HCT116 (cell line): ENCODE results near the gene CDH13. TPM values are rescaled to one million over a fixed set of nuclear protein-coding genes. Genes with fewer than 3 reads are reported as not detected.

ENCODE experiments used
- ATAC-seq: fragments of 200-7000 bp; cut with Tn5 transposase; 2 replicates; pipeline ENCODE4 v1.9.1; 2020; ENCODE audit warnings: mild to moderate bottlenecking, moderate library complexity
- BruUV-seq: library from RNA; stranded (reverse); fragments of 400-500 nt; replicated peaks from 2 replicates; lab custom pipeline; 2021; lab: Mats Ljungman, UMichigan
- CTCF ChIA-PET: fragments of 300-600 bp; sonication (Branson Sonifier 250); formaldehyde crosslinking; loops from one replicate; lab custom pipeline; 2021; ENCODE audit warnings: antibody characterized with exemption; lab: Charles Lee
- POLR2A ChIA-PET: fragments of 300-600, 350-600 bp; sonication (Branson Sonifier 250); formaldehyde crosslinking; loops from one replicate; lab custom pipeline; 2021; ENCODE audit warnings: antibody characterized with exemption; lab: Charles Lee
- RAD21 ChIA-PET, 2 experiments: fragments of 300-600 bp; sonication (Branson Sonifier 250); formaldehyde crosslinking; loops; one replicate each; lab custom pipeline; 2023; ENCODE audit warnings: low total read pairs in 2 of 2; ENCODE audit not compliant: uncharacterized antibody in 2 of 2, unreplicated experiment in 2 of 2, low non-redundant PET in 1 of 2; lab: Charles Lee
- DNase-seq: peaks from one replicate; pipeline ENCODE4 v3.0.0-alpha.2; 2010; ENCODE audit warnings: low read depth, low spot score
- H2AFZ ChIP-seq: fragments of 200-600 bp; shearing (Covaris generic), sonication (generic); 2 replicates; pipeline ENCODE4 v1.6.1; 2017; ENCODE audit warnings: low read depth, mixed run types, mixed read lengths, antibody characterized with exemption, low read length; ENCODE audit not compliant: poor library complexity, severe bottlenecking
- H3K27ac ChIP-seq: 2 replicates; pipeline ENCODE4 v1.5.1; 2012; ENCODE audit warnings: low read depth, low read length
- H3K27me3 ChIP-seq: fragments of 200-600 bp; sonication (generic); 2 replicates; pipeline ENCODE4 v1.6.1; 2016; ENCODE audit warnings: mixed run types, low read length, mixed read lengths; ENCODE audit not compliant: insufficient read depth
- H3K36me3 ChIP-seq, 2 experiments: fragments of 200-500 bp in 1 of 2; fragments of 200-600 bp in 1 of 2; sonication (Bioruptor generic) in 1 of 2; sonication (generic) in 1 of 2; 2 replicates each; pipeline versions ENCODE4 v1.5.1 to v1.6.1; 2014 to 2016; ENCODE audit warnings: low read length in 2 of 2, inconsistent platforms in 1 of 2, mixed read lengths in 1 of 2, mixed run types in 1 of 2; ENCODE audit not compliant: insufficient read depth in 2 of 2, control insufficient read depth in 1 of 2
- H3K4me1 ChIP-seq, 2 experiments: fragments of 200-600 bp in 1 of 2; sonication (generic) in 1 of 2; 2 replicates each; pipeline versions ENCODE4 v1.5.1 to v1.6.1; 2012 to 2017; ENCODE audit warnings: low read length in 2 of 2, inconsistent platforms in 1 of 2, mild to moderate bottlenecking in 1 of 2, mixed read lengths in 1 of 2, mixed run types in 1 of 2, moderate library complexity in 1 of 2; ENCODE audit not compliant: insufficient read depth in 2 of 2, control insufficient read depth in 1 of 2
- H3K4me2 ChIP-seq: fragments of 200-600 bp; sonication (generic); 2 replicates; pipeline ENCODE4 v1.6.1; 2017; ENCODE audit warnings: mixed run types, low read length, mixed read lengths
- H3K4me3 ChIP-seq, 2 experiments: fragments of 200-600 bp in 1 of 2; sonication (generic) in 1 of 2; replicated peaks in 1 of 2; 2 replicates each; pipeline ENCODE4 v1.5.1; 2011 to 2016; ENCODE audit warnings: low read length in 2 of 2, control low read depth in 1 of 2, low read depth in 1 of 2, mild to moderate bottlenecking in 1 of 2, mixed read lengths in 1 of 2, mixed run types in 1 of 2
- H3K79me2 ChIP-seq: fragments of 200-600 bp; sonication (generic); 2 replicates; pipeline ENCODE4 v1.6.1; 2017; ENCODE audit warnings: mild to moderate bottlenecking, mixed run types, low read length, moderate library complexity, mixed read lengths; ENCODE audit not compliant: insufficient read depth
- H3K9ac ChIP-seq: fragments of 200-600 bp; sonication (generic); 2 replicates; pipeline ENCODE4 v1.6.1; 2016; ENCODE audit warnings: low read length, mixed read lengths
- H3K9me2 ChIP-seq: fragments of 200-600 bp; sonication (generic), shearing (Covaris generic); 2 replicates; pipeline ENCODE4 v1.6.1; 2017; ENCODE audit warnings: mixed run types, mild to moderate bottlenecking, moderate library complexity; ENCODE audit not compliant: insufficient read depth
- H3K9me3 ChIP-seq, 2 experiments: fragments of 200-500 bp in 1 of 2; fragments of 200-600 bp in 1 of 2; sonication (Bioruptor generic) in 1 of 2; sonication (generic) in 1 of 2; 2 replicates each; pipeline ENCODE4 v1.6.1; 2014 to 2017; ENCODE audit warnings: low read length in 2 of 2, mixed read lengths in 2 of 2, inconsistent platforms in 1 of 2, low read depth in 1 of 2, mild to moderate bottlenecking in 1 of 2, mixed run types in 1 of 2, moderate library complexity in 1 of 2; ENCODE audit not compliant: control insufficient read depth in 1 of 2, insufficient read depth in 1 of 2
- H4K20me1 ChIP-seq: fragments of 200-600 bp; sonication (generic), shearing (Covaris generic); 2 replicates; pipeline ENCODE4 v1.6.1; 2017; ENCODE audit warnings: mixed run types, mild to moderate bottlenecking, moderate library complexity; ENCODE audit not compliant: insufficient read depth
- CBX3 ChIP-seq: IDR thresholded peaks from 2 replicates; pipeline ENCODE4 v1.6.1; 2012; ENCODE audit warnings: low read depth
- EGR1 ChIP-seq: IDR thresholded peaks from 2 replicates; pipeline ENCODE4 v1.6.1; 2012; ENCODE audit warnings: low read depth
- FOSL1 ChIP-seq: IDR thresholded peaks from 2 replicates; pipeline ENCODE4 v1.6.1; 2012; ENCODE audit warnings: low read depth
- JUND ChIP-seq: IDR thresholded peaks from 2 replicates; pipeline ENCODE4 v1.6.1; 2012
- POLR2A ChIP-seq: IDR thresholded peaks from 2 replicates; pipeline ENCODE4 v1.7.0; 2011; ENCODE audit warnings: borderline replicate concordance; ENCODE audit not compliant: insufficient read depth, insufficient read length; ENCODE audit errors: extremely low read depth
- RAD21 ChIP-seq: IDR thresholded peaks from 2 replicates; pipeline ENCODE4 v1.6.1; 2012; ENCODE audit warnings: low read depth, mild to moderate bottlenecking
- SIN3A ChIP-seq: IDR thresholded peaks from 2 replicates; pipeline ENCODE4 v1.6.1; 2012; ENCODE audit warnings: low read depth
- SP1 ChIP-seq: IDR thresholded peaks from 2 replicates; pipeline ENCODE4 v1.6.1; 2012; ENCODE audit warnings: low read depth
- SRF ChIP-seq: IDR thresholded peaks from 2 replicates; pipeline ENCODE4 v1.6.1; 2012; ENCODE audit warnings: low read depth
- YY1 ChIP-seq: IDR thresholded peaks from 2 replicates; pipeline ENCODE4 v1.6.1; 2011; ENCODE audit warnings: low read length, low read depth, moderate library complexity, mild to moderate bottlenecking; ENCODE audit not compliant: insufficient replicate concordance; ENCODE audit errors: extremely low read depth
- ZFX ChIP-seq: fragments of 450-650 bp; IDR thresholded peaks from 2 replicates; pipeline ENCODE4 v1.6.1; 2017
- intact Hi-C: fragments of 100-400 bp; cut with micrococcal nuclease; formaldehyde crosslinking; loops from 2 replicates; pipeline ENCODE4 v1.10.0; 2022
- total RNA-seq: library from RNA; stranded (reverse); gene quantifications from one replicate; pipeline ENCODE4 v1.2.1, GENCODE V29; 2021; ENCODE audit not compliant: unreplicated experiment
- TF ChIP-seq, protein P1 (sequence below): IDR thresholded peaks from 2 replicates; pipeline ENCODE4 v1.6.1; 2012; ENCODE audit warnings: low read depth
- TF ChIP-seq, protein P2 (sequence below): IDR thresholded peaks from 2 replicates; pipeline ENCODE4 v1.6.1; 2011; ENCODE audit warnings: mild to moderate bottlenecking, low read length, moderate library complexity; ENCODE audit not compliant: insufficient replicate concordance; ENCODE audit errors: extremely low read depth
- TF ChIP-seq, protein P3 (sequence below), 3 experiments: fragments of 200-600 bp in 1 of 3; sonication (generic) in 1 of 3; IDR thresholded peaks in 2 of 3; conservative IDR thresholded peaks in 1 of 3; 2 replicates each; pipeline ENCODE4 v1.5.1; 2012 to 2017; ENCODE audit warnings: low read depth in 2 of 3, low read length in 2 of 3, antibody characterized with exemption in 1 of 3, borderline replicate concordance in 1 of 3, control low read depth in 1 of 3, mild to moderate bottlenecking in 1 of 3, mixed read lengths in 1 of 3, mixed run types in 1 of 3, moderate library complexity in 1 of 3; ENCODE audit not compliant: insufficient read depth in 1 of 3
- TF ChIP-seq, protein P4 (sequence below): IDR thresholded peaks from 2 replicates; pipeline ENCODE4 v1.6.1; 2012

Gene CDH13
- total RNA-seq, 1 experiment from 2014 or later = not detected

DNA sequence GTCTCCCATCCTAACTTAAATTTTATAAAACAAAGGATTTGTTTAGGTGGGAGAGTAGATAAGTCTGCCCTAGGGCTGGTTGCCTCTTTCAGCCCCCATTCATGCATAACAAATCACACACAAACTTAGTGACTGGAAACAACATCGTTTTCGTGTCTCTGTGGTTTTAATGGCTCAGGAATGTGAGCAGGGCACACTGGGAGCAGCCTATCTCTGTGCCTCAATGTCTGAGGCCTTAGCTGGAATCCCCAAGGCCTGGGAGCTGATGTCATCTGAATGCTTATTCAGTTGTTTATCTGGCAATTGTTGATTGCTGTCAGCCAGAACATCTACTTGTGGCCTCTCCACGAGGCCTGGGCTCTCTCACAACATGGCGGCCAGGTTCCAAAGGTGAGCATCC, 1079.1 kb downstream of the CDH13 start (continued):
- TF ChIP-seq, protein P1, sequence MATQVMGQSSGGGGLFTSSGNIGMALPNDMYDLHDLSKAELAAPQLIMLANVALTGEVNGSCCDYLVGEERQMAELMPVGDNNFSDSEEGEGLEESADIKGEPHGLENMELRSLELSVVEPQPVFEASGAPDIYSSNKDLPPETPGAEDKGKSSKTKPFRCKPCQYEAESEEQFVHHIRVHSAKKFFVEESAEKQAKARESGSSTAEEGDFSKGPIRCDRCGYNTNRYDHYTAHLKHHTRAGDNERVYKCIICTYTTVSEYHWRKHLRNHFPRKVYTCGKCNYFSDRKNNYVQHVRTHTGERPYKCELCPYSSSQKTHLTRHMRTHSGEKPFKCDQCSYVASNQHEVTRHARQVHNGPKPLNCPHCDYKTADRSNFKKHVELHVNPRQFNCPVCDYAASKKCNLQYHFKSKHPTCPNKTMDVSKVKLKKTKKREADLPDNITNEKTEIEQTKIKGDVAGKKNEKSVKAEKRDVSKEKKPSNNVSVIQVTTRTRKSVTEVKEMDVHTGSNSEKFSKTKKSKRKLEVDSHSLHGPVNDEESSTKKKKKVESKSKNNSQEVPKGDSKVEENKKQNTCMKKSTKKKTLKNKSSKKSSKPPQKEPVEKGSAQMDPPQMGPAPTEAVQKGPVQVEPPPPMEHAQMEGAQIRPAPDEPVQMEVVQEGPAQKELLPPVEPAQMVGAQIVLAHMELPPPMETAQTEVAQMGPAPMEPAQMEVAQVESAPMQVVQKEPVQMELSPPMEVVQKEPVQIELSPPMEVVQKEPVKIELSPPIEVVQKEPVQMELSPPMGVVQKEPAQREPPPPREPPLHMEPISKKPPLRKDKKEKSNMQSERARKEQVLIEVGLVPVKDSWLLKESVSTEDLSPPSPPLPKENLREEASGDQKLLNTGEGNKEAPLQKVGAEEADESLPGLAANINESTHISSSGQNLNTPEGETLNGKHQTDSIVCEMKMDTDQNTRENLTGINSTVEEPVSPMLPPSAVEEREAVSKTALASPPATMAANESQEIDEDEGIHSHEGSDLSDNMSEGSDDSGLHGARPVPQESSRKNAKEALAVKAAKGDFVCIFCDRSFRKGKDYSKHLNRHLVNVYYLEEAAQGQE = no peak

DNA sequence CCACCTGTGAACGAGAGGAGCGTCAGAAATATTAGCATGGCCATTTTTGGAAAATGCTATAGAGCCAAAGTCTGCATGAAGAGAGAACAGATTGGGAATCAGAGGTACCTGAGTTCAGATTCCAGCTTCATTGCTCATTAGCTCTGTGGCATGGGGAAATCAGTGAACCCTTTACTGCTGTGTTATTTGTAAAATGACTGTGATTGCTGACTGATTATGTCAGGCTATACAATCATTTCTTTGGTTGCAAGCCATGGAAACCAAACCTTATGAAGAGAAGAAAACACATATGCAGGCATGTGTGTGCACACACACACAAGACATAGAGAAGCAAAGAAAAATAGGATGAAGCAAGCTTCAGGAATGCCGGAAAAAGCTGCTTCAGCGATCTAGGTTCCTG, 1079.6 kb downstream of the CDH13 start:
- Histone ChIP-seq H3K36me3 (no peaks in the 10 kb centered on the region), H3K27ac (no peak overlapping the region), H3K9me3 (no peaks in the 10 kb centered on the region), H3K4me3 (no peak overlapping the region), H2AFZ (no peak overlapping the region), H3K4me1 (no peaks in the 10 kb centered on the region), H3K79me2 (no peaks in the 10 kb centered on the region), H4K20me1 (no peaks in the 10 kb centered on the region), H3K4me2 (no peak overlapping the region), H3K9me2 (no peaks in the 10 kb centered on the region), H3K9ac (no peak overlapping the region), H3K27me3 (peaks cover 39% of the 10 kb centered on the region)
- RAD21 ChIA-PET = no interaction called here
- DNase-seq = no peak
- POLR2A ChIA-PET = no interaction called here
- CTCF ChIA-PET = no interaction called here
- ATAC-seq = no peak
- no TSS peak for BruUV-seq
- intact Hi-C loops = no loop called here
- TF ChIP-seq FOSL1 (no peak), JUND (no peak), SRF (no peak), SIN3A (no peak), CBX3 (no peak), SP1 (no peak), EGR1 (no peak), POLR2A (no peak), RAD21 (no peak), YY1 (no peak), ZFX (no peak)
- TF ChIP-seq, protein P2, sequence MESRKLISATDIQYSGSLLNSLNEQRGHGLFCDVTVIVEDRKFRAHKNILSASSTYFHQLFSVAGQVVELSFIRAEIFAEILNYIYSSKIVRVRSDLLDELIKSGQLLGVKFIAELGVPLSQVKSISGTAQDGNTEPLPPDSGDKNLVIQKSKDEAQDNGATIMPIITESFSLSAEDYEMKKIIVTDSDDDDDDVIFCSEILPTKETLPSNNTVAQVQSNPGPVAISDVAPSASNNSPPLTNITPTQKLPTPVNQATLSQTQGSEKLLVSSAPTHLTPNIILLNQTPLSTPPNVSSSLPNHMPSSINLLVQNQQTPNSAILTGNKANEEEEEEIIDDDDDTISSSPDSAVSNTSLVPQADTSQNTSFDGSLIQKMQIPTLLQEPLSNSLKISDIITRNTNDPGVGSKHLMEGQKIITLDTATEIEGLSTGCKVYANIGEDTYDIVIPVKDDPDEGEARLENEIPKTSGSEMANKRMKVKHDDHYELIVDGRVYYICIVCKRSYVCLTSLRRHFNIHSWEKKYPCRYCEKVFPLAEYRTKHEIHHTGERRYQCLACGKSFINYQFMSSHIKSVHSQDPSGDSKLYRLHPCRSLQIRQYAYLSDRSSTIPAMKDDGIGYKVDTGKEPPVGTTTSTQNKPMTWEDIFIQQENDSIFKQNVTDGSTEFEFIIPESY = no peak
- TF ChIP-seq, protein P1 = no peak
- TF ChIP-seq, protein P3, sequence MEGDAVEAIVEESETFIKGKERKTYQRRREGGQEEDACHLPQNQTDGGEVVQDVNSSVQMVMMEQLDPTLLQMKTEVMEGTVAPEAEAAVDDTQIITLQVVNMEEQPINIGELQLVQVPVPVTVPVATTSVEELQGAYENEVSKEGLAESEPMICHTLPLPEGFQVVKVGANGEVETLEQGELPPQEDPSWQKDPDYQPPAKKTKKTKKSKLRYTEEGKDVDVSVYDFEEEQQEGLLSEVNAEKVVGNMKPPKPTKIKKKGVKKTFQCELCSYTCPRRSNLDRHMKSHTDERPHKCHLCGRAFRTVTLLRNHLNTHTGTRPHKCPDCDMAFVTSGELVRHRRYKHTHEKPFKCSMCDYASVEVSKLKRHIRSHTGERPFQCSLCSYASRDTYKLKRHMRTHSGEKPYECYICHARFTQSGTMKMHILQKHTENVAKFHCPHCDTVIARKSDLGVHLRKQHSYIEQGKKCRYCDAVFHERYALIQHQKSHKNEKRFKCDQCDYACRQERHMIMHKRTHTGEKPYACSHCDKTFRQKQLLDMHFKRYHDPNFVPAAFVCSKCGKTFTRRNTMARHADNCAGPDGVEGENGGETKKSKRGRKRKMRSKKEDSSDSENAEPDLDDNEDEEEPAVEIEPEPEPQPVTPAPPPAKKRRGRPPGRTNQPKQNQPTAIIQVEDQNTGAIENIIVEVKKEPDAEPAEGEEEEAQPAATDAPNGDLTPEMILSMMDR (IDR thresholded peaks at IDR 0.05 in 2 of 3, conservative IDR thresholded peaks at IDR 0.05 in 1 of 3; ENCODE audit: borderline replicate concordance in 1 of 3, insufficient read depth in 1 of 3, low read depth in 2 of 3, low read length in 2 of 3) = no peak
- TF ChIP-seq, protein P4, sequence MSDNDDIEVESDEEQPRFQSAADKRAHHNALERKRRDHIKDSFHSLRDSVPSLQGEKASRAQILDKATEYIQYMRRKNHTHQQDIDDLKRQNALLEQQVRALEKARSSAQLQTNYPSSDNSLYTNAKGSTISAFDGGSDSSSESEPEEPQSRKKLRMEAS = no peak
